AG09309 (cell line): Measurements from ENCODE around the gene ARL15.

Experiments used
- DNase-seq: peaks from one replicate; pipeline ENCODE4 v3.0.0-alpha.2; 2010; ENCODE audit warnings: low read depth
- H3K4me3 ChIP-seq: 2 replicates; pipeline ENCODE4 v1.5.1; 2011; ENCODE audit warnings: mild to moderate bottlenecking, low read depth, low read length, moderate library complexity; ENCODE audit not compliant: control insufficient read depth
- TF ChIP-seq, protein P1 (sequence below): IDR thresholded peaks from 2 replicates; pipeline ENCODE4 v1.5.1; 2011; ENCODE audit warnings: mild to moderate bottlenecking, low read depth, low read length, inconsistent platforms; ENCODE audit not compliant: insufficient read depth, control insufficient read depth; ENCODE audit errors: missing control alignments

Gene ARL15

DNA sequence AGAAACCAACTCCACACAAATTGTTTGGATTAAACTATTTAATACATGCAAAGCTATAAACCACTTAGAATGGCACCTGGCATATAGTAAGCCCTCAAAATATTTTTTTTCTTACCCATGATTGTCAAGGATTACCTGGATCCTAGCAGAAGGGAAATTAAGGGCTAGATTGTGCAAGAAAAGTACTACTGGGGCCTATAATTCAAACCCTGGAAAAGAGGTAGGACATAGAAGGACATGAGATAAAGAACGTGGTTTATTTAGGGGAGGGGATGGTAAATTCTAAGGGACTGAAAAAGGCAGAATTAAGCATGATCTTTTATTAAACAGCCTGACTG, 14.9 kb upstream of the ARL15 start:
- no peak overlapping the region for H3K4me3 ChIP-seq
- DNase-seq: no peak
- TF ChIP-seq, protein P1, sequence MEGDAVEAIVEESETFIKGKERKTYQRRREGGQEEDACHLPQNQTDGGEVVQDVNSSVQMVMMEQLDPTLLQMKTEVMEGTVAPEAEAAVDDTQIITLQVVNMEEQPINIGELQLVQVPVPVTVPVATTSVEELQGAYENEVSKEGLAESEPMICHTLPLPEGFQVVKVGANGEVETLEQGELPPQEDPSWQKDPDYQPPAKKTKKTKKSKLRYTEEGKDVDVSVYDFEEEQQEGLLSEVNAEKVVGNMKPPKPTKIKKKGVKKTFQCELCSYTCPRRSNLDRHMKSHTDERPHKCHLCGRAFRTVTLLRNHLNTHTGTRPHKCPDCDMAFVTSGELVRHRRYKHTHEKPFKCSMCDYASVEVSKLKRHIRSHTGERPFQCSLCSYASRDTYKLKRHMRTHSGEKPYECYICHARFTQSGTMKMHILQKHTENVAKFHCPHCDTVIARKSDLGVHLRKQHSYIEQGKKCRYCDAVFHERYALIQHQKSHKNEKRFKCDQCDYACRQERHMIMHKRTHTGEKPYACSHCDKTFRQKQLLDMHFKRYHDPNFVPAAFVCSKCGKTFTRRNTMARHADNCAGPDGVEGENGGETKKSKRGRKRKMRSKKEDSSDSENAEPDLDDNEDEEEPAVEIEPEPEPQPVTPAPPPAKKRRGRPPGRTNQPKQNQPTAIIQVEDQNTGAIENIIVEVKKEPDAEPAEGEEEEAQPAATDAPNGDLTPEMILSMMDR: no peak

DNA sequence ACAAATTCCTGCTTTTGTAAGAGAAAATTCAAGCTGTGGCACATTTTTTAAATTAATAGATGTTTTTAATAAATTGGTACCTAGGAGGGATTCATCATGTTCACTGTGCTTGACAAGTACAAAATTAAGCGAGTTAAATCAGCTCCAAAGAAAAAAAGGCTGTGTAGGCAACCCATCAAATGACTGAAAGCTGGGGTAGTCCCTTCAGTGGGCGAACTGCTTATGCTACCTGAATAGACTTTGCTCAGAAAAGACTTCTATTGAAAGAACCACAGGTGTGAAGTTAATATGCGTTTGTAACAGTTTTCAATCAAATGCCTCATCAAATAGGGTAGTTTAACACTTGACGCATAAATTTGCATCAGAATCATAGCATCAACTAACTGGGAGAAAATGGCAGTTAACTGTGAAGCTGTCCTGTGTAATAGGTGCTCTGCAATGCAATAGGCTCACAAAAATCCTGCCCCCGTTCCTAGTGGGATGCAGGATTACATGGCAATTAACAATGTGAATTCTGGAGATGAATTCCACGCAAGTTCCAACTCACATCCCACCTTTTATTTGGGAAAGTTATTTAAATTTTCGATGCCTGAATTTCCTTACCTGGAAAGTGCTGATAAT, 14.4 kb upstream of the ARL15 start:
- TF ChIP-seq, protein P1: no peak
- DNase-seq: no peak

DNA sequence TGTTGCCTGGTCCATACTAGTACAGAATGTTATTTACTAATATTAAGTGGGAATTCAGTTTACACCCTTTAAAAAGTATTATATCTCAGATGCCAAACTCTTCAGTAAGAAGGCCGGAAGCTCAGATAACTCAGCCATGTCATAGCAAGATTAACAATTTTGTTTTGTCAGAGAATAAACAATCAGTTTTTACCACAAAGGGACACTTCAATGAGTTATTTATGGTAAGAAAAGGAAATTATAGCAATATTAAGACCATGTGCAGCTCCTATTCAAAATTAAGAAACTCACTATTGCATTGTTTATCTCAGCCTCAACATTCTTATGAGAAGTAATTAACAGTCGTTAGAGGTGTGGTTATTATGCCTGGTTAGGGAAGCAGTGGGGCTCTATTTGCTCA, 13.1 kb upstream of the ARL15 start:
- TF ChIP-seq, protein P1: no peak
- no peak for DNase-seq
- no peak overlapping the region for H3K4me3 ChIP-seq

More for the DNA sequence above, 14.4 kb upstream of the ARL15 start:
- no peak overlapping the region for H3K4me3 ChIP-seq

DNA sequence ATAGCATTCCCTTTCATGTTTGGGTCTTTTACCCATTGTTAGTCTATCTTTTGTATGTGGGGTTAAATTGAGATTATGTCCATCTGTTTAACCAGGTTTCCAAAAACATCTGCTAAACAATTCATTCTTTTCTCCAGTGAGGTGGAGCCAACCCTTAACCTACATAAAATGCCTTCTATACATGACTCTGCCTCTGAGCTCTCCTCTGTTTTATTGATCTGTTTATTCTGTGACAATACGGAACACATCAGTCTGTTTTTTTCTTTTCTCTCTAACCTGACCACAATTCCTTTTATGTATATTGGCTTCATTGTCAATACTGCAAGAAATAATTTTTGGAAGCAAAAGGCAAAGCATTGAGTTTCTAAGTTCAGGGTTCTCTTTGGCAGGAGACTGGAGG, 9.9 kb upstream of the ARL15 start:
- TF ChIP-seq, protein P1: no peak
- no peak overlapping the region for H3K4me3 ChIP-seq
- DNase-seq: no peak

DNA sequence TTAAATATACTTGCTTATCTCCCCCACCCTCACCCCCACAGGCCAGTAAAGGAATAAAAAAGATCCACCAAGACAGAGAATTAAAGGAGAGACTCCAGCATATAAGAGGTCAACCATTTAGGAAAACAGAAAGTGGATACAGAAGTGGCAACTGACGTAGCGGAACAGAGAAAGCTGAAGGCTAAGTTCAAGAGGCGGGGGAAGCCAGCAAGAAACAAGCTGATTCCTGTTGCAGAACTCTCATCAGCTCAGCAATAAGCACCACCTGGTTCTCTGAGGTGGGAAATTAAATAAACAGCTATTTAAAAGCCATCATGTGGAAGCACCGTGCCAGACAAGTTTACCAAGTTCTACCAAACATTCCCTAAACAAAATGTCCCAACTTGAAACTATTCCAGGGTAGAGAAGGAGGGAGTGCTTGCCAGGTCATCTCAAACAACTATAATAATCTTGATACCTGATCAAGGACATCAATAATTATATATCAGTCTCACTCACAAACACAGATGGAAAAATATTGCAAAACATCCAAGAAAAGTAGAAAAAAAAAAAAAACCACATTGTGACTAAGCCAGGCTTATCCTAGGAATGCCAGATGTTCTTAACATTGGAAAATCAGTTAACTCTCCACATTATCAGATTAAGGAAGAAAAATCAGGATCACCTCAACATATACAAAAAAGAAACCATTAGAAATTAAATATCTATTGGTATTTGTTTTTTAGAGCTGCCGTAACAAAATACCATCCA, 7.3 kb upstream of the ARL15 start:
- H3K4me3 ChIP-seq: no peak overlapping the region
- TF ChIP-seq, protein P1: no peak
- no peak for DNase-seq

DNA sequence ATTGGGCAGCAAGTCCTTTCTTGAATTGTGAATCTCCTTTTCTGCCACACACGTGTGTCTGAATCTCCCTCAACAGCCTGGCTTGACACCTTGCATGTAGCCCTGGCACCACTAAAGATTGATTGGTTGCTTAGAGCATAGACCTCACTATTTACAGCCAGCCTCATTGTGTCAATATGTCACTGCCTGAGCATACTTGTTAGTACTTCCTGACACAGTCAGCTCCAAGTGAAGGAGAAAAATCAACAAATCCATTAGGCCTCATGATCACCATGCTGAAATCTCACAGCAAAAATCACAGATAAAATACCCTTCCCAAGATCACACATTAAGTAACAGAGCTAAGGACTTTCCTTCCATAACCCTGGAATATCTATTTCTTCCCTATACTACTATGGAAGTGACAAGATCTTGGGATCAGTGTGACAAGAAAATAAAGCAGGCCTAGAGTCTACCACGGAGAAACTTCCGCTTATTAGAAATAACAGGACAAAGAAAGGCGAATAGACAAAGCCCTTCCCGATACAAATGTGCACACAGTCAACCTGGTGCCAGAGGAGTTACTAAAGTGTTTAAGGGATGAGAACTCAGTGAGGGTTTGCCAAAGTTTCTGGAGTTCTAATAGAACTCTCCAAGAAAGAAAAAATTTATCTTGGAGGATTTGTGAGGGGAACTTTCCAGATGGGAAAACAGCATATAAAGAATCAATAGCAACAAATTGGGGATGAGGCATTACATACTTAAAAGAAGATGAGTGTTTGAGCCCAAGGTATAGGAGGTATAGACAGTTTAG, 5.6 kb upstream of the ARL15 start:
- no peak for DNase-seq
- TF ChIP-seq, protein P1: no peak
- H3K4me3 ChIP-seq: no peak overlapping the region
